ENCODE measurements around the gene HNRNPUL1. TPM values are rescaled to one million over a fixed set of nuclear protein-coding genes. Genes with fewer than 3 reads are reported as not detected.

HNRNPUL1 gene
- total RNA-seq, 5 donors from 2014 or later (not counting 1 experiment from before 2014, with no cell fraction given), result 275 to 350 (median 307) TPM

DNA sequence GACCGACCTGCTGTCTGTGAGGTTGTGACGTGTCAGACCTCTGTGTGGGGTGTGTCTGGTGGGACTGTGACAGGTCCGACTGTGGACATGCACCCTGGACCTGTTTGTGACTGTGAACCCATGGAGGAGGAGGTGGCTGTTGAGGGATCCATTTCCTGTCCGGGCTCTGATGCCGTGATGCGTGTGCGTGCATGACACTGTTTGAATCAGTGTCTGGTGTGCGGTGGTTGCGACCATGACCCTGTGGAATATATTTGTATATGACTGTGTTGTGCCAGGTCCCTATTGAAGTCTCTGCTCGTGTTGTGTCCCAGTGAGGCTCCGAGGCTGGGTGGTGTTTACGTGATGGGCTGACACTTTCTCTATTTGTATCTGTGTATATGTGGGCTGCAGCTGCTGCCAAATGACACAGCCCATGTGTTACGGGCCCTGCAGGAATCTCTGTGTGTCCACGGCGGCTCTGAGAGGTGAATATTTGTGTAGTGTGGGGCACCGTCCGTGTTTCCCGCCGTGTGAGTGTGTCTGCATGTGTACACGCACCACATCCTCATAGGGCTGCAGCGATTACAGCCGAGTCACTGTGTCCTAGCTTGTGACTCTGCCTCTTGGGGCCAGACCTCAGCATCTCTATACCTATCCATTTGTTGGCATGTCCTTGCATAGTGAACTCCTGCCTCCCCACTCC, 64.1 kb downstream of the HNRNPUL1 start:
- H3K4me1 Mint-ChIP-seq, result peaks cover 62 to 76% (median 70%) of the 10 kb centered on the region in 3 donors
- H3K27me3 Mint-ChIP-seq, result no peaks in the 10 kb centered on the region
- H3K4me3 Mint-ChIP-seq, result peak overlapping the region; percentile 72 to 75 (median 74)
- Histone ChIP-seq H3K27me3 (replicated peaks in 1 of 2; ENCODE audit: control insufficient read depth in 2 of 2, extremely low read depth in 1 of 2, insufficient read depth in 2 of 2, low read length in 1 of 2) (no peaks in the 10 kb centered on the region), H3K27ac (ENCODE audit: low read length) (peak overlapping the region; percentile 81), H3K4me3 (ENCODE audit: control insufficient read depth in 1 of 2, extremely low read depth in 1 of 2, low read length in 1 of 2) (peak overlapping the region; percentile 3 to 40), H3K4me1 (ENCODE audit: control insufficient read depth in 1 of 2, extremely low read depth in 1 of 2, insufficient read depth in 2 of 2, low read length in 2 of 2) (peaks cover 18 to 90% of the 10 kb centered on the region in 2 experiments), H3K36me3 (ENCODE audit: control insufficient read depth in 2 of 2, extremely low read depth in 1 of 2, insufficient read depth in 1 of 2, low read length in 1 of 2) (peaks cover 8 to 63% of the 10 kb centered on the region in 2 donors), H3K9me3 (no peaks in the 10 kb centered on the region)
- ATAC-seq (replicated peaks in 1 of 4) (peak in 3 of 4 experiments; percentile 18 to 30 (median 22)), DNase-seq (peak in 3 of 35 experiments; percentile 21 to 42 (median 23))
- H3K9me3 Mint-ChIP-seq, result no peaks in the 10 kb centered on the region
- 8% methylated on average over 15 of the region's 22 CpGs for WGBS (ENCODE audit: insufficient coverage)
- peaks cover 29% of the 10 kb centered on the region for H3K36me3 Mint-ChIP-seq
- H3K27ac Mint-ChIP-seq, result peak overlapping the region; percentile 92 to 96
- ChIA-PET CTCF (interaction anchor here in 1 of 2 donors (2.0 to 2.1 kb wide), 2 partner anchors 23 to 66 kb away, joined by 6 to 7 read pairs; no protein-coding TSS in a partner anchor), POLR2A (interaction anchor here (0.6 to 1.6 kb wide), 8 partner anchors 13 to 981 kb away, joined by 3 to 5 read pairs (median 4); partner anchors contain the start of genes B9D2 (in 1 of the 2) and TGFB1 (in 1 of the 2))

DNA sequence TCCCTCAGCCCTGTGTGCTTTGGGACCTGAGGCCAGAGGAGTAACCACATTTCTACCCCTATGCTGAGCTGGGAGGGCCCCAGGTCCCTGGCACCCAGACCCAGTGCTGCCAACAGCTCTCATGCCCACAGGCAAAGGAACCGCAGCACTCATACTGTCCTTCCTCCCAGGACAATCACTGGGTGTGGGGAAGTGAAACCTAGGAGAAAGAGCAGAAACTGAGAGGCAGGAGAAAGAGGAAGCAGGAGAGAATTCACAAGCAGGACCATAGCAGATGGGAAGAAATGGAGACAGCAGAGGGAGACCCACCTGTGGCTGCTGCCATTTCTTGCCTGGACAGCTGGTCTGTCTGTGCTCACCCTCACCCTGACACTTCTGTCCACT, 64.7 kb downstream of the HNRNPUL1 start:
- CTCF ChIA-PET, result interaction anchor here in 1 of 2 donors (0.6 to 2.1 kb wide), 2 partner anchors 26 to 66 kb away, joined by 3 to 6 read pairs; no protein-coding TSS in a partner anchor
- DNase-seq, result no peak
- H3K4me1 ChIP-seq (ENCODE audit: control insufficient read depth in 1 of 2, extremely low read depth in 1 of 2, insufficient read depth in 2 of 2, low read length in 2 of 2), result peaks cover 18 to 85% of the 10 kb centered on the region in 2 experiments
- H3K36me3 ChIP-seq (ENCODE audit: control insufficient read depth in 2 of 2, extremely low read depth in 1 of 2, insufficient read depth in 1 of 2, low read length in 1 of 2), result peaks cover 8 to 63% of the 10 kb centered on the region in 2 donors
- H3K9me3 ChIP-seq, result no peaks in the 10 kb centered on the region
- H3K27ac Mint-ChIP-seq, result peak overlapping the region; percentile 92 to 96
- POLR2A ChIA-PET, result interaction anchor here (0.6 to 1.1 kb wide), 3 partner anchors 19 to 981 kb away, joined by 3 to 5 read pairs (median 3); no protein-coding TSS in a partner anchor
- no peaks in the 10 kb centered on the region for H3K9me3 Mint-ChIP-seq
- H3K27ac ChIP-seq (ENCODE audit: low read length), result peak overlapping the region; percentile 81
- no peaks in the 10 kb centered on the region for H3K27me3 Mint-ChIP-seq
- H3K4me1 Mint-ChIP-seq, result peaks cover 61 to 74% (median 73%) of the 10 kb centered on the region in 3 donors
- peaks cover 29% of the 10 kb centered on the region for H3K36me3 Mint-ChIP-seq
- WGBS (ENCODE audit: insufficient coverage), result no CpG with 5 or more reads among the region's 1 CpG
- H3K27me3 ChIP-seq (replicated peaks in 1 of 2; ENCODE audit: control insufficient read depth in 2 of 2, extremely low read depth in 1 of 2, insufficient read depth in 2 of 2, low read length in 1 of 2), result no peaks in the 10 kb centered on the region
- peak overlapping the region in 1 of 2 donors; percentile 3 for H3K4me3 ChIP-seq (ENCODE audit: control insufficient read depth in 1 of 2, extremely low read depth in 1 of 2, low read length in 1 of 2)
- no peak for ATAC-seq (replicated peaks in 1 of 4)
- H3K4me3 Mint-ChIP-seq, result peak overlapping the region; percentile 72 to 75 (median 74)

DNA sequence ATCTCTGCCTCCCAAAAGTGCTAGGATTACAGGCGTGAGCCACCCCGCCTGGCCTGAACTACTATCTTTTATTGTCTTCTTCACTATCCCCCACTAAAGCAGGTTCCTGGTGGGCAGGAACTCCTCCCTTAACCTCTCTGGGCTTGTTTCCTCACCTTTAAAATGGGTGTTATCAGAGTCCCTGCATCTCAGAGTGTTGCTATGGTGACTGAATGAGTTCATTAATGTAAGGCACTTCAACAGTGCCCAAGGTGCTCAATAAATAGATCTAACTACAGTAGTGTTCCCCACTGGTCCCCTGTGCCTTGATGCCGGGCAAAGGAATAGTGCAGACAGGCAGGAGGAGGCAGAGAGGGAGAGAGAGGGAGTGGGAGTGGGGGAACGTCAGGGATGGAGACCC, 66.3 kb downstream of the HNRNPUL1 start:
- Histone ChIP-seq H3K4me1 (ENCODE audit: control insufficient read depth in 1 of 2, extremely low read depth in 1 of 2, insufficient read depth in 2 of 2, low read length in 2 of 2) (peaks cover 18 to 80% of the 10 kb centered on the region in 2 experiments), H3K27ac (ENCODE audit: low read length) (peak overlapping the region; percentile 25), H3K36me3 (ENCODE audit: control insufficient read depth in 2 of 2, extremely low read depth in 1 of 2, insufficient read depth in 1 of 2, low read length in 1 of 2) (peaks cover 8 to 64% of the 10 kb centered on the region in 2 donors), H3K9me3 (no peaks in the 10 kb centered on the region), H3K4me3 (ENCODE audit: control insufficient read depth in 1 of 2, extremely low read depth in 1 of 2, low read length in 1 of 2) (no peak overlapping the region), H3K27me3 (replicated peaks in 1 of 2; ENCODE audit: control insufficient read depth in 2 of 2, extremely low read depth in 1 of 2, insufficient read depth in 2 of 2, low read length in 1 of 2) (no peaks in the 10 kb centered on the region)
- ChIA-PET POLR2A (no interaction called here), CTCF (interaction anchor here in 1 of 2 donors (0.7 kb wide), 1 partner anchor 760 kb away, joined by 7 read pairs; no protein-coding TSS in a partner anchor)
- Mint-ChIP-seq H3K9me3 (no peaks in the 10 kb centered on the region), H3K36me3 (peaks cover 35% of the 10 kb centered on the region), H3K27me3 (no peaks in the 10 kb centered on the region), H3K4me1 (peaks cover 57 to 64% (median 64%) of the 10 kb centered on the region in 3 donors), H3K27ac (peak overlapping the region; percentile 58 to 71), H3K4me3 (peak overlapping the region in 1 of 3 donors; percentile 29)
- no peak for DNase-seq
- 85% methylated on average over 3 of the region's 4 CpGs for WGBS (ENCODE audit: insufficient coverage)
- ATAC-seq (replicated peaks in 1 of 4), result no peak

DNA sequence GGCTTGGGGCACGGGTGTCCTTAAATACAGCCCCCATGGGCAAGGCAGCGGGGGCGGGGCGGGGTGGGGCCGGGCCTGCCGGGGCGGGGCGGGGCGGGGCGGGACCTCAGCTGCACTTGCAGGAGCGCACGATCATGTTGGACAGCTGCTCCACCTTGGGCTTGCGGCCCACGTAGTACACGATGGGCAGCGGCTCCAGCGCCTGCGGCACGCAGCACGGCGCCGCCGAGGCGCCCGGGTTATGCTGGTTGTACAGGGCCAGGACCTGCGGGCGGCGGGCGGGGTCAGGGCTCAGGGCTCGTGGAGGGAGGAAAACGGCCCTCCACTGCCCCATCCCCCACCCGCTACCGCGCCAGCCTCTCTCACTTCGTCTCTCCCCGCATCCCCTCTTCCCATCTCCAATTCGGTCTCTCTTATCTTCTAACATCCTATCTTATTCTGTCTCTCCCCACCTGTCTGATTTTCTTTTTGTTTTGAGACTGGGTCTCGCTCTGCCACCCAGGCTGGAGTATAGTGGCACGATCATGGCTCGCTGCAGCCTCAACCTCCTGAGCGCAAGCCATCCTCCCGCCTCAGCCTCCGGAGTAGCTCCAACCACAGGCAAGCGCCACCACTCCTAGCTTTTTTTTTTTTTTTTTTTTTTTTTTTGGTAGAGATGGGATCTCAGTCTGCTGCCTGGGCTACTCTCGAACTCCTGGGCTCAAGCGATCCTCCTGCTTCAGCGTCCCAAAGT, 66.9 kb downstream of the HNRNPUL1 start:
- H3K4me1 ChIP-seq (ENCODE audit: control insufficient read depth in 1 of 2, extremely low read depth in 1 of 2, insufficient read depth in 2 of 2, low read length in 2 of 2), result peaks cover 18 to 77% of the 10 kb centered on the region in 2 experiments
- H3K27me3 Mint-ChIP-seq, result no peaks in the 10 kb centered on the region
- ChIA-PET CTCF (interaction anchor here (0.6 to 0.8 kb wide), 3 partner anchors 17 to 782 kb away, joined by 3 to 5 read pairs (median 3); no protein-coding TSS in a partner anchor), POLR2A (interaction anchor here (0.5 to 0.6 kb wide), 2 partner anchors 8 to 563 kb away, joined by 4 to 7 read pairs; no protein-coding TSS in a partner anchor)
- peaks cover 57 to 64% (median 58%) of the 10 kb centered on the region in 3 donors for H3K4me1 Mint-ChIP-seq
- H3K4me3 Mint-ChIP-seq, result peak overlapping the region in 1 of 3 donors; percentile 54
- ATAC-seq (replicated peaks in 1 of 4) (no peak), DNase-seq (no peak)
- peak overlapping the region; percentile 25 for H3K27ac ChIP-seq (ENCODE audit: low read length)
- H3K36me3 Mint-ChIP-seq, result peaks cover 37% of the 10 kb centered on the region
- H3K27ac Mint-ChIP-seq, result peak overlapping the region; percentile 5 to 19
- peaks cover 8 to 64% of the 10 kb centered on the region in 2 donors for H3K36me3 ChIP-seq (ENCODE audit: control insufficient read depth in 2 of 2, extremely low read depth in 1 of 2, insufficient read depth in 1 of 2, low read length in 1 of 2)
- 83% methylated on average over 20 of the region's 47 CpGs for WGBS (ENCODE audit: insufficient coverage)
- H3K4me3 ChIP-seq (ENCODE audit: control insufficient read depth in 1 of 2, extremely low read depth in 1 of 2, low read length in 1 of 2), result no peak overlapping the region
- H3K27me3 ChIP-seq (replicated peaks in 1 of 2; ENCODE audit: control insufficient read depth in 2 of 2, extremely low read depth in 1 of 2, insufficient read depth in 2 of 2, low read length in 1 of 2), result no peaks in the 10 kb centered on the region
- H3K9me3 Mint-ChIP-seq, result no peaks in the 10 kb centered on the region
- H3K9me3 ChIP-seq, result no peaks in the 10 kb centered on the region

DNA sequence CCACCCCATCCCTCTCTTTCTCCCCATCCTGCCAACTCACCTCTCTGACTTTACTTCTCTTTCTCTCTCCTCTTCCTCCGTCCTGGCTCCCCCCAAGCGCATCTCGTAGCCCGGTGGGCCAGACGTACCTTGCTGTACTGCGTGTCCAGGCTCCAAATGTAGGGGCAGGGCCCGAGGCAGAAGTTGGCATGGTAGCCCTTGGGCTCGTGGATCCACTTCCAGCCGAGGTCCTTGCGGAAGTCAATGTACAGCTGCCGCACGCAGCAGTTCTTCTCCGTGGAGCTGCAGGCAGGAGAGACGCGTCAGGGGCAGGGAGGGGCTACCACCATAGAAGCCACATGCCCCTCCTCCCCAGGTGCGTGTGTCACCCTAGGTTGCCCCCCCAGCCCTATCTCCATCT, 67.8 kb downstream of the HNRNPUL1 start:
- H3K9me3 ChIP-seq, result no peaks in the 10 kb centered on the region
- H3K4me1 Mint-ChIP-seq, result peaks cover 50 to 56% (median 55%) of the 10 kb centered on the region in 3 donors
- H3K4me3 Mint-ChIP-seq, result peak overlapping the region in 1 of 3 donors; percentile 54
- no peak for ATAC-seq (replicated peaks in 1 of 4)
- peaks cover 8 to 70% of the 10 kb centered on the region in 2 donors for H3K36me3 ChIP-seq (ENCODE audit: control insufficient read depth in 2 of 2, extremely low read depth in 1 of 2, insufficient read depth in 1 of 2, low read length in 1 of 2)
- no peaks in the 10 kb centered on the region for H3K27me3 ChIP-seq (replicated peaks in 1 of 2; ENCODE audit: control insufficient read depth in 2 of 2, extremely low read depth in 1 of 2, insufficient read depth in 2 of 2, low read length in 1 of 2)
- no peak overlapping the region for H3K27ac ChIP-seq (ENCODE audit: low read length)
- DNase-seq, result no peak
- POLR2A ChIA-PET, result no interaction called here
- no peak overlapping the region for H3K4me3 ChIP-seq (ENCODE audit: control insufficient read depth in 1 of 2, extremely low read depth in 1 of 2, low read length in 1 of 2)
- no peaks in the 10 kb centered on the region for H3K27me3 Mint-ChIP-seq
- CTCF ChIA-PET, result interaction anchor here in 1 of 2 donors (0.5 kb wide), 1 partner anchor 40 kb away, joined by 3 read pairs; no protein-coding TSS in a partner anchor
- 95% methylated on average over 13 of the region's 16 CpGs for WGBS (ENCODE audit: insufficient coverage)
- peaks cover 15 to 73% of the 10 kb centered on the region in 2 experiments for H3K4me1 ChIP-seq (ENCODE audit: control insufficient read depth in 1 of 2, extremely low read depth in 1 of 2, insufficient read depth in 2 of 2, low read length in 2 of 2)
- no peaks in the 10 kb centered on the region for H3K9me3 Mint-ChIP-seq
- H3K36me3 Mint-ChIP-seq, result peaks cover 35% of the 10 kb centered on the region
- H3K27ac Mint-ChIP-seq, result no peak overlapping the region
